Activated T-cell treated with anti-CD3 and anti-CD28 coated beads, Interleukin-2, amount 50 U/mL, for 1 hour (primary cell): ENCODE results near the gene KIF9.
A peak's percentile ranks its signal among the peaks of the same experiment; 100 is the strongest.
"Not testable (repeated sequence)": the region's sequence is repeated elsewhere in the genome, so short reads cannot be mapped to it uniquely, and the experiment has no call there.

Source experiments
- DNase-seq: peaks from one replicate; pipeline ENCODE4 v3.0.0-alpha.2; 2020

Gene KIF9

GRCh38 chr3:47282424-47283192, at the start of gene KIF9, which contains the start of gene KLHL18:
KIF9 (minus strand) TSS chr3:47282799; CDS start chr3:47277374, 5,425 bp downstream.
KLHL18 (plus strand) TSS chr3:47282944; CDS start chr3:47282966, 22 bp downstream.
- peak; percentile 93 for DNase-seq

- DNase-seq: peak; percentile 30
Measured at GRCh38 chr3:47324278-47324865, 41.8 kb upstream of the KIF9 start.

DNA sequence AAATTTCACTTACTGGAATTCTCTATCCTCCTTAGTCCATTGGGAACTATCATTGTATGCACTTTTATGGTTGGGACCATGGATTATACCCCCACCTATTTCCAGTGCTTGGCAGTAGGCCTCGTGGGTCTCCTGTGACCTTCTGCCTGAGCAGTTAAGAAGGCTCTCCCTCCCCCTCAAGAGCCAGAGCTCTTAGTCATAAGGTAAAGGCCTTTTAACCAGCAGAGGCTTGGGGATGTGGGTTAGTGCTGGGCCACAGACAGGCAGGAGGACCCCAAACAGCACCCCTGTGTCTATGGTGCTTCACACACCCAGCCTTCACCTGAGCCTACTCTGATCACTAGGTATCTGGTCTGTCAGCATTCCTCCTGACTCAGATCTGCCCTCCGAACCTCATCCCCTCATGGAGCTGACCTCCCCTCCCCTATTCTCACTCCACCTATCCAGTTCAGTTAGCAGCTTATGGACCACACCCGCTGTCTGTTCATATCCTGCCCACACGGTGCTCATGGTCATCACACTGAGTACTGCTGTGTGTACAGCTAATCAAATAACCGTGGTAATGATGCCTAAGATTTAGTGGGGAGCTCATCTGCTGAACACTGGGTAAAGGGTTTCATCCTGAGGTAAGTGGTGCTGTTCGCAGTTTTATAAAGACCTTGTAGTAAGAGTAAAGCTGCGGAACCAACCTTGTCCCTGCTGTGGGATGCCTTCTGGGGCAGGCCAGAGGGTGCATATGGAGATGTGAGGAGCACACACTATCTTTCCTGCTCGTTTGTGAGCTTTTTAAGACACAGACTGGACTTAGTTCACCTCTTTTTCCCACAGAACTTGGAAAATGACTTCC, 41.1 kb upstream of the KIF9 start:
- DNase-seq: no peak

DNA sequence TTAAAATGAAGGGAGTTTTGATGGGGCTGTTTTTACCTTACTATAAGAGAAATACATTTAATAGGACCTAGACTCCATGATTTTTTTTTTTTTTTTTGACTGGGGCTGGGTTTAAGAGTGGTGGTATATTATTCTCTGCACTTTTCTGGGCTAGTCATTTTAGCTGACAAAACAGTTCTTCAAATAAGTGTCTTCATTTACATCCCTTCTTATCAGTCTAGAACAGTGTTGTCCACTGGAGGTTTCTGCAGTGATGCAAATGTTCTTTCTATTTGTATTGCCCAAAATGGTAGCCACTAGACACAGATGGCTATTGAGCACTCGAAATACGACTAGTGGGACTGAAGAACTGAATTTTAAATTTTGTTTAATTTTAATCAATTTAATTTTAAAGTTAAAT, 37.4 kb upstream of the KIF9 start:
- no peak for DNase-seq

DNA sequence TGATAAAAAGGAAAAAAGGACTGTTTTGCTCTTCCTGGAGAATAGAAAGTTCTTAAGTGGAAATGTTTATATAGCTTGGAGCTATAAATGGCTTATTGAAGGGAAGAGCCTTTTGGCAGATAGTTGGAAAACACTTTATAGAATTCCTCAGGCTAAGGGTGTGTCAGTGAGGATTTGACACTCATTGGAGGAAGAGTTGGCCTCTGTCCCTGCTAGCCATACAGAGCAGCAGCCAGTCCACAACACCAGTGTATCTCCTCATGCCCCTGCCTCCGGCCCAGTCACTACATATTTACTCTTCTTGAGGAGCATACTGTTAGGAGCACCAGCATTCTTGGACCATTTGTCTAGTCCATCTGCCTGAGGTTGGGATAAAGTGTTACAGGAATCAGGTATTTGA, 36.3 kb upstream of the KIF9 start:
- no peak for DNase-seq

DNA sequence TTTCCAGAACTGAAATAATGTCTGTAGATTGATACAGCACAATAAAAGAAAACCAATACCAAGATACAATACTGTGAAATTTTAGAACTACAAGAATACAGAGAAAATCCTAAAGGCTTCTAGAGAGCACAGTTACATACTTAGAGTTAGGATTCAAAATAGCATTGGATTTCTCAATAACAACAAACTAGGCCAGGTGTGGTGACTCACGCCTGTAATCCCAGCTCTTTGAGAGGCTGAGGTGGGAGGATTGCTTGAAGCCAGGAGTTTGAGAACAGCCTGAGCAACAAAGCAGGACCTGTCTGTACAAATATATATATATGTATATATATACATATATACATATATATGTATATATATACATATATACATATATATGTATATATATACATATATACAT, 33.6 kb upstream of the KIF9 start:
- DNase-seq: not testable (repeated sequence)

- DNase-seq: no peak
Measured at GRCh38 chr3:47315069-47315647, 32.6 kb upstream of the KIF9 start.

DNA sequence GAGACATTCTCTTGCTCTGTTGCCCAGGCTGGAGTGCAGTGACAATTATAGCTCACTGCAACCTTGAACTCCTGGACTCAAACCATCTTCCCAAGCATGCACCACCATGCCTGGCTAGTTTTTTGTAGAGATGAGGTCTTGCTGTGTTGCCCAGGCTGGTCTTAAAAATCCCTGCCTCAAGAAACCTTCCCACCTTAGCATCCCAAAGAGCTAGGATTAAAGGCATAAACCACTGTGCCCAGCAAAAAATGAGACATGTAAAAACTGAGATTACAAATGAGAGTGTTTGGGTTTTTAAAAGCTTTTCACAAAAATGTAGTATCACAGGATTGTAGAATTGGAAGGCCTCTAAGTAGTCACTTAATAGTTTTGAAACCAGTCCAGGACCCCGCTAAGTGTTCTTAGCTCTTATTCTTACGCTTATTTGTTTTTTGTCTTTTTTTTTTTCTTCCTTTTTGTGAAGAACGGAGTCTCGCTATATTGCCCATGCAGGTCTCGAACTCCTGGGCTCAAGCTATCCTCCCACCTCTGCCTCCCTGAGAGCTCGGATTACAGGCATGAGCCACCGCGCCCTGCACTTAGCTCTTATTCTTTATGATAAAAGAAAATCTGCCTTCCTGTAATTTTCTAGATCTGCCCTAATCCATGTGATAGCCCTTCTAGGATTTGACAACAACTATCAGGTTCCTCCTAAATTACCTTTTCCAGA, 31.6 kb upstream of the KIF9 start:
- no peak for DNase-seq

DNA sequence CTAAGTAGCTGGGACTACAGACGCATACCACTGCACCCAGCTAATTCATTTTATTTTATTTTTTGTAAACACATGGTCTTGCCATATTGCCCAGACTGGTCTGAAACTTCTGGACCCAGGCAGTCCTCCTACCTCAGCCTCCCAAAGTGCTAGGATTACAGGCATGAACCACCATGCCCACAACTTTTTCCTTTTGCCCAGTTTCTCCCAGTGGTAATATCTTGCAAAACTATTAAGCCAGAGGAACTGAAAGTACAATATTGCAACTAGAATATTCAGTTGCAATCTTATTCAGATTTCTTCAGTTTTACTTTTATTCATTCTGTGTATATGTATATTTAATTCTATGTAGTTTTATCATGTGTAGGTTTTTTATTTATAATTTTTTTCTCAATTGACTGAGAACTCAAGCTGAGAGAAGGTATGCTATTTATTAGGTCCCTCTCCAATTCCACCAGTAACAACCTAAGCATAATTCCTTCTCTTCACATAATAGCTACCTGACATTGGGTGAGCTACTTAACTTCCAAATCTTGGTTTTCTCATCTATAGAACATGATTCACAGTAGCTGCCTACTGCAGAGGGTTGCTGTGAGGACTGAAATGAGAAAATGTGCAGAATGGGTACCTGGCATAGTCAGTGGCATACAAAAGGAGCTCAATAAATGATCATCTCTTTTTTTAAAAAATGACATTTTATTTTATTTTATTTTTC, 30.9 kb upstream of the KIF9 start:
- DNase-seq: no peak

- DNase-seq: no peak
Measured at GRCh38 chr3:47310391-47310790, 27.8 kb upstream of the KIF9 start.

DNA sequence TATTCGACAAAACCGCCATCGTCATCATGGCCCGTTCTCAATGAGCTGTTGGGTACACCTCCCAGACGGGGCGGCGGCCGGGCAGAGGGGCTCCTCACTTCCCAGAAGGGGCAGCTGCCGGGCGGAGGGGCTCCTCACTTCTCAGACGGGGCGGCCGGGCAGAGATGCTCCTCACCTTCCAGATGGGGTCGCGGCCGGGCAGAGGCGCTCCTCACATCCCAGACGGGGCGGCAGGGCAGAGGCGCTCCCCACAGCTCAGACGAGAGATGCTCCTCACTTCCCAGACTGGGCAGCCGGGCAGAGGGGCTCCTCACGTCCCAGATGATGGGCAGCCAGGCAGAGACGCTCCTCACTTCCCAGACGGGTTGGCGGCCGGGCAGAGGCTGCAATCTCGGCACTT, 26.6 kb upstream of the KIF9 start:
- not testable (repeated sequence) for DNase-seq

DNA sequence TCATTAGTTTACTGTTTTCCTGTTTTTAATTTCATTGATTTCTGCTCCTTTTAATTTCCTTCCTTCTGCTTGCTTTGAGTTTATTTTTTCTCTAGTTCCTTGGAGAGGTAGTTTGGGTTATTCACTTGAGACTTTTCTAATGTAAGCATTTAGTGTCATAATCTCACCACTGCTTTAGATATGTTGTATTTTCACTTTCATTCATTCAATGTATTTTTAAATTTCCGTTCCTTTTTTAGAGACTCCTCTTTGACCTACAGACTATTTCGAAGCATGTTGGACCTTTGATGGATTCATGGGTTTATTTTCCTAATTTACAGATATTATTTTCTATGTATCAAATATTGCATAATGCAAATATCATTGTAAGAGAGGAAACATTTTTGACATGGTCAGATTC, 23.4 kb upstream of the KIF9 start:
- no peak for DNase-seq

DNA sequence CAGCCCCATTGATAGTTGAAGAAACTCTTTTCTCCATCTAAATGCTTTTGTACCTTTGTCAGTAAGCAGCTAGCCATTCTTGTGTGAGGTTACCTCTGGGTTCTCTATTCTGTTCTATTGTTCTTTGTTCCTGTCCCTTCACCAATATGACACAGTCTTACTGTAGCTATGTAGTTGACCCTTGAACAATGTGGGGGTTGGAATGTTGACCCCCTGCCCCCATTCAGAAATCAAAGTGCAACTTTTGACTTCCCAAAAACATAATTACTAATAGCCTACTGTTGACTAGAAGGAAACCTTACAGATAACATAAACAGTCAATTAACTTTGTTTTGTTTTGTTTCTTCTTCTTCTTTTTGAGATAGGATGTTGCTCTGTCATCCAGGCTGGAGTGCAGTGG, 18.9 kb upstream of the KIF9 start:
- DNase-seq: no peak

- no peak for DNase-seq
Measured at GRCh38 chr3:47299381-47300318, 17.1 kb upstream of the KIF9 start.

DNA sequence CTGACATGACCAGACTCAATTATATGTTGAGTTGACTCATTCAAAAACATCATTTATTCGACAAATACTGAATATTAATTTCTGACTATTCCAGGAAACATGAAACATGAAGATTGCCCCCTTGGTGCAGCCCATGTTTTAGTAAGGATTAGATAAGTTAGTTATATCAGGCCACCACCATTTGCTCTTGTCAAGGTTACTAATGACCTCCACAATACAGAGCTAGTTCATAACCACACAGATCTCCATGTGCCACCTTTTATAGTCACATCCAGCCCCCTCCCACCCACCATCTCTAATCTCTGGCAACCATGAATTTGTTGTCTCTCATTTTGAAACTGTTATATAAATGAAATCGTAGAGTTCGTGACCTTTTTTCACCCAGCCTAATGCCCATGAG, 15.8 kb upstream of the KIF9 start:
- DNase-seq: no peak

DNA sequence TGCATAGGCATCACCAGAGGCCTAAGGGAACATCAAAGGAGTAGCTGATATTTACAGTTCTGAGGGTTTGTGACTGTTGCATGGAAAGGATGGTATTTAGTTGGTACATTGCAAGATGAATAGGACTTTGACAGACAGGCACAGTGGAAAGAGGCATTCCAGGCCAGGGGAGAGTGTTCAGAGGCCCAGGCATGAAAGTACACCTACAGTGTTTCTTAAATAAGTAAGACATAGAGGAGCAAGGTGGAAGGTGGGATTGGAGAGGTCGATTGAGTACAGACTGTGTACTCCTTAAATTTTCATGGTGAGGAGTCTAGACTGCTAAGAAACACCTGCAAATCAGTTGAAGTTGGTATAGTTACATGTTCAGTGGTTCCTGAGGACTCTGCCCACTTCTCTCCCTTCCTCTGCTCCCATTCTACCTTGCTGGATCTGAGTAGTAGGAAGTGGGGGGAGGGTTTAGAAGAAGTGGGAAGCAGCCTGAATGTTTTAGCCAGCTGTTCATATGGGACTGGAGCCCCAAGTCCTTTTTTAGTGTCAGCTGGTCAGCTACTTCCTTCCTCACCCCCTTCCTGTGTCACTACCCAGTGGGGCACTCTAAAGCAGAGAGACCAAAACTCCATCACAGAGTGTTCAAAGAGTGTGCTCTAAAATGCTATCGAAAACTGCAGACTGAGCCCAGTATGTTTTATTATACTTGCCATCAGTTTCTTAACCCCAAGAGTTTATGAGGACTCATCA, 14.1 kb upstream of the KIF9 start:
- no peak for DNase-seq

- no peak for DNase-seq
Measured at GRCh38 chr3:47295976-47296375, 13.4 kb upstream of the KIF9 start.

DNA sequence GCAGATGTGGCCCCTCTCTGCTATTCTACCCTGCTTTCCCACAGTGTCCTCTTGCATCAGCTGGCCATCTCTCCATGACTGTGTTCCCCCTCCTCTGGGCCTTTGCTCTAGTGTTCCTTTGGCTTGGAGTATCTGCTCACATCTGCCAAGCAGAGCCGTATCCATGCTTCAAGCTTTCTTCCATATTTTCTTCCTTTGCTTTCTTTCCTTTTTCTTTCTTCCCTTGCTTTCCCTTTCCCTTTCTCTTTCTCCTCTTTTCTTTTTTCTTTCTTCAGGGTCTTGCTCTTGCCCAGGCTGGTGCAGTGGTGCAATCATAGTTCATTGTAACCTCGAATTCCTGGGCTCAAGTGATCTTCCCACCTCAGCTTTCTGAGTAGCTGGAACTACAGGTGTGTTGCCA, 12.7 kb upstream of the KIF9 start:
- no peak for DNase-seq

- DNase-seq: no peak
Measured at GRCh38 chr3:47294392-47294791, 11.8 kb upstream of the KIF9 start.

DNA sequence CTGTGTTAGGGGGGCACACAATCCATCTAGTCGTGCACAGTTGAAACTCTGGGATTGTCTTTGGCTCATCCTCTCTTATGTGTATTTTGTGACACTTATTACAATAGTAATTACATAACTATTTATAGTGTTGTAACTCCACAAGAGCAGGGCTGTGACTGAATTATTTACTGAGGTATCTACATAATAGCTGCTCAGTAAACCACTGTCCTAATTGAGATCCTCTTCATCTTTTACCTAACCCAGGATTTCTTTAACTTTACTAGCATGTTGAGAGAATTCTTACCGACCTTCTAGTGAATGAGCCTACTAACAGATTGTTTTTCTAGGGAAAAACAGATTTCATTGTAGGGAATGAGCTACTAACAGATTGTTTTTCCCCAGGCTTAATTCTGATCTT, 11.2 kb upstream of the KIF9 start:
- DNase-seq: no peak
